HCT116 (cell line): Measurements from ENCODE around the gene TRIM26. TPM values are rescaled to one million over a fixed set of nuclear protein-coding genes. Genes with fewer than 3 reads are reported as not detected.

Experiments
- ATAC-seq: fragments of 200-7000 bp; cut with Tn5 transposase; 2 replicates; pipeline ENCODE4 v1.9.1; 2020; ENCODE audit warnings: mild to moderate bottlenecking, moderate library complexity
- BruUV-seq: library from RNA; stranded (reverse); fragments of 400-500 nt; replicated peaks from 2 replicates; lab custom pipeline; 2021; lab: Mats Ljungman, UMichigan
- CTCF ChIA-PET: fragments of 300-600 bp; sonication (Branson Sonifier 250); formaldehyde crosslinking; loops from one replicate; lab custom pipeline; 2021; ENCODE audit warnings: antibody characterized with exemption; lab: Charles Lee
- POLR2A ChIA-PET: fragments of 300-600, 350-600 bp; sonication (Branson Sonifier 250); formaldehyde crosslinking; loops from one replicate; lab custom pipeline; 2021; ENCODE audit warnings: antibody characterized with exemption; lab: Charles Lee
- RAD21 ChIA-PET, 2 experiments: fragments of 300-600 bp; sonication (Branson Sonifier 250); formaldehyde crosslinking; loops; one replicate each; lab custom pipeline; 2023; ENCODE audit warnings: low total read pairs in 2 of 2; ENCODE audit not compliant: uncharacterized antibody in 2 of 2, unreplicated experiment in 2 of 2, low non-redundant PET in 1 of 2; lab: Charles Lee
- DNase-seq: peaks from one replicate; pipeline ENCODE4 v3.0.0-alpha.2; 2010; ENCODE audit warnings: low read depth, low spot score
- H2AFZ ChIP-seq: fragments of 200-600 bp; shearing (Covaris generic), sonication (generic); 2 replicates; pipeline ENCODE4 v1.6.1; 2017; ENCODE audit warnings: low read depth, mixed run types, mixed read lengths, antibody characterized with exemption, low read length; ENCODE audit not compliant: poor library complexity, severe bottlenecking
- H3K27ac ChIP-seq: 2 replicates; pipeline ENCODE4 v1.5.1; 2012; ENCODE audit warnings: low read depth, low read length
- H3K27me3 ChIP-seq: fragments of 200-600 bp; sonication (generic); 2 replicates; pipeline ENCODE4 v1.6.1; 2016; ENCODE audit warnings: mixed run types, low read length, mixed read lengths; ENCODE audit not compliant: insufficient read depth
- H3K36me3 ChIP-seq, 2 experiments: fragments of 200-500 bp in 1 of 2; fragments of 200-600 bp in 1 of 2; sonication (Bioruptor generic) in 1 of 2; sonication (generic) in 1 of 2; 2 replicates each; pipeline versions ENCODE4 v1.5.1 to v1.6.1; 2014 to 2016; ENCODE audit warnings: low read length in 2 of 2, inconsistent platforms in 1 of 2, mixed read lengths in 1 of 2, mixed run types in 1 of 2; ENCODE audit not compliant: insufficient read depth in 2 of 2, control insufficient read depth in 1 of 2
- H3K4me1 ChIP-seq, 2 experiments: fragments of 200-600 bp in 1 of 2; sonication (generic) in 1 of 2; 2 replicates each; pipeline versions ENCODE4 v1.5.1 to v1.6.1; 2012 to 2017; ENCODE audit warnings: low read length in 2 of 2, inconsistent platforms in 1 of 2, mild to moderate bottlenecking in 1 of 2, mixed read lengths in 1 of 2, mixed run types in 1 of 2, moderate library complexity in 1 of 2; ENCODE audit not compliant: insufficient read depth in 2 of 2, control insufficient read depth in 1 of 2
- H3K4me2 ChIP-seq: fragments of 200-600 bp; sonication (generic); 2 replicates; pipeline ENCODE4 v1.6.1; 2017; ENCODE audit warnings: mixed run types, low read length, mixed read lengths
- H3K4me3 ChIP-seq, 2 experiments: fragments of 200-600 bp in 1 of 2; sonication (generic) in 1 of 2; replicated peaks in 1 of 2; 2 replicates each; pipeline ENCODE4 v1.5.1; 2011 to 2016; ENCODE audit warnings: low read length in 2 of 2, control low read depth in 1 of 2, low read depth in 1 of 2, mild to moderate bottlenecking in 1 of 2, mixed read lengths in 1 of 2, mixed run types in 1 of 2
- H3K79me2 ChIP-seq: fragments of 200-600 bp; sonication (generic); 2 replicates; pipeline ENCODE4 v1.6.1; 2017; ENCODE audit warnings: mild to moderate bottlenecking, mixed run types, low read length, moderate library complexity, mixed read lengths; ENCODE audit not compliant: insufficient read depth
- H3K9ac ChIP-seq: fragments of 200-600 bp; sonication (generic); 2 replicates; pipeline ENCODE4 v1.6.1; 2016; ENCODE audit warnings: low read length, mixed read lengths
- H3K9me2 ChIP-seq: fragments of 200-600 bp; sonication (generic), shearing (Covaris generic); 2 replicates; pipeline ENCODE4 v1.6.1; 2017; ENCODE audit warnings: mixed run types, mild to moderate bottlenecking, moderate library complexity; ENCODE audit not compliant: insufficient read depth
- H3K9me3 ChIP-seq, 2 experiments: fragments of 200-500 bp in 1 of 2; fragments of 200-600 bp in 1 of 2; sonication (Bioruptor generic) in 1 of 2; sonication (generic) in 1 of 2; 2 replicates each; pipeline ENCODE4 v1.6.1; 2014 to 2017; ENCODE audit warnings: low read length in 2 of 2, mixed read lengths in 2 of 2, inconsistent platforms in 1 of 2, low read depth in 1 of 2, mild to moderate bottlenecking in 1 of 2, mixed run types in 1 of 2, moderate library complexity in 1 of 2; ENCODE audit not compliant: control insufficient read depth in 1 of 2, insufficient read depth in 1 of 2
- H4K20me1 ChIP-seq: fragments of 200-600 bp; sonication (generic), shearing (Covaris generic); 2 replicates; pipeline ENCODE4 v1.6.1; 2017; ENCODE audit warnings: mixed run types, mild to moderate bottlenecking, moderate library complexity; ENCODE audit not compliant: insufficient read depth
- ATF3 ChIP-seq: IDR thresholded peaks from 2 replicates; pipeline ENCODE4 v1.6.1; 2012
- CBX3 ChIP-seq: IDR thresholded peaks from 2 replicates; pipeline ENCODE4 v1.6.1; 2012; ENCODE audit warnings: low read depth
- CEBPB ChIP-seq: IDR thresholded peaks from 2 replicates; pipeline ENCODE4 v1.6.1; 2012; ENCODE audit warnings: low read depth
- EGR1 ChIP-seq: IDR thresholded peaks from 2 replicates; pipeline ENCODE4 v1.6.1; 2012; ENCODE audit warnings: low read depth
- EZH2 ChIP-seq: fragments of 200-600 bp; sonication (generic); IDR thresholded peaks from 2 replicates; pipeline ENCODE4 v1.6.1; 2017; ENCODE audit warnings: antibody characterized with exemption, mixed run types
- JUND ChIP-seq: IDR thresholded peaks from 2 replicates; pipeline ENCODE4 v1.6.1; 2012
- POLR2AphosphoS5 ChIP-seq: IDR thresholded peaks from 2 replicates; pipeline ENCODE4 v1.6.1; 2011; ENCODE audit warnings: mild to moderate bottlenecking, low read depth, low read length, moderate library complexity
- RAD21 ChIP-seq: IDR thresholded peaks from 2 replicates; pipeline ENCODE4 v1.6.1; 2012; ENCODE audit warnings: low read depth, mild to moderate bottlenecking
- REST ChIP-seq: IDR thresholded peaks from 2 replicates; pipeline ENCODE4 v1.6.1; 2012; ENCODE audit warnings: low read depth
- SP1 ChIP-seq: IDR thresholded peaks from 2 replicates; pipeline ENCODE4 v1.6.1; 2012; ENCODE audit warnings: low read depth
- SRF ChIP-seq: IDR thresholded peaks from 2 replicates; pipeline ENCODE4 v1.6.1; 2012; ENCODE audit warnings: low read depth
- ZFX ChIP-seq: fragments of 450-650 bp; IDR thresholded peaks from 2 replicates; pipeline ENCODE4 v1.6.1; 2017
- intact Hi-C: fragments of 100-400 bp; cut with micrococcal nuclease; formaldehyde crosslinking; loops from 2 replicates; pipeline ENCODE4 v1.10.0; 2022
- total RNA-seq: library from RNA; stranded (reverse); gene quantifications from one replicate; pipeline ENCODE4 v1.2.1, GENCODE V29; 2021; ENCODE audit not compliant: unreplicated experiment

TRIM26 gene
- total RNA-seq, 1 experiment from 2014 or later: 32.2 TPM

- Histone ChIP-seq H4K20me1 (no peaks in the 10 kb centered on the region), H3K4me3 (no peak overlapping the region), H3K9ac (no peak overlapping the region), H3K27me3 (no peaks in the 10 kb centered on the region), H3K79me2 (no peaks in the 10 kb centered on the region), H3K27ac (no peak overlapping the region), H3K4me1 (no peaks in the 10 kb centered on the region), H3K9me3 (peaks cover 0 to 8% of the 10 kb centered on the region in 2 experiments; a peak in 1 of 4 replicates), H3K36me3 (no peaks in the 10 kb centered on the region), H3K9me2 (no peaks in the 10 kb centered on the region), H2AFZ (no peak overlapping the region), H3K4me2 (no peak overlapping the region)
- no TSS peak for BruUV-seq
- TF ChIP-seq REST (no peak), JUND (no peak), SRF (no peak), SP1 (no peak), EGR1 (no peak), ZFX (no peak), CBX3 (no peak), EZH2 (no peak), RAD21 (no peak), ATF3 (no peak), POLR2AphosphoS5 (no peak), CEBPB (no peak)
- RAD21 ChIA-PET: no interaction called here
- no peak for DNase-seq
- no peak for ATAC-seq
- intact Hi-C loops: loop anchor here (10.0 kb wide), 1 partner anchor 141 kb away; no protein-coding TSS in a partner anchor
- POLR2A ChIA-PET: no interaction called here
- CTCF ChIA-PET: interaction anchor here (0.5 to 0.6 kb wide), 2 partner anchors 20 to 74 kb away, joined by 3 read pairs; no protein-coding TSS in a partner anchor
Measured at GRCh38 chr6:30175765-30176164, 37.4 kb downstream of the TRIM26 start.
